Brain pericyte (primary cell): Measurements from ENCODE around the gene ZNF385D.

Experiments
- DNase-seq: peaks from one replicate; pipeline ENCODE4 v3.0.0-alpha.2; 2012; ENCODE audit warnings: low read depth, low spot score

ZNF385D gene

DNA sequence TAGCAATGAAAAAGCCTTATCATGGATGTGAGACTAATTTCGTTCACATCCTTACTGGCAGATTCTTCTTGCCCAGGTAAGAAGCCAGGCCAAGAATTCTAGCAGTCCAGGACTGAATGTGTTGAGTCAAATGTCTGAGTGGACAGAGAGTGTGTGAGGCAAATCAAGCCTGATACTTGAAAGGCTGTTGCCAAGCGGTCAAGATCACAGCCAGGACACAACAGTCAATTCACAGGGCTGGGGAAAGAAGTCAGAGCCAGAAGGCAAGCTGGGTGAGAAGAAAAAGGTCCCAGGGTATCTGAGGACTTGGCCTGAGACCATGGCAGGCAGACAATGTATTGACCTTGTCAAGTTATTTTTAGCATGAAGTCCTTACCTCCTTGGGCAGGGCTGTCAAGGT, 301.3 kb downstream of the ZNF385D start:
- DNase-seq = no peak

DNA sequence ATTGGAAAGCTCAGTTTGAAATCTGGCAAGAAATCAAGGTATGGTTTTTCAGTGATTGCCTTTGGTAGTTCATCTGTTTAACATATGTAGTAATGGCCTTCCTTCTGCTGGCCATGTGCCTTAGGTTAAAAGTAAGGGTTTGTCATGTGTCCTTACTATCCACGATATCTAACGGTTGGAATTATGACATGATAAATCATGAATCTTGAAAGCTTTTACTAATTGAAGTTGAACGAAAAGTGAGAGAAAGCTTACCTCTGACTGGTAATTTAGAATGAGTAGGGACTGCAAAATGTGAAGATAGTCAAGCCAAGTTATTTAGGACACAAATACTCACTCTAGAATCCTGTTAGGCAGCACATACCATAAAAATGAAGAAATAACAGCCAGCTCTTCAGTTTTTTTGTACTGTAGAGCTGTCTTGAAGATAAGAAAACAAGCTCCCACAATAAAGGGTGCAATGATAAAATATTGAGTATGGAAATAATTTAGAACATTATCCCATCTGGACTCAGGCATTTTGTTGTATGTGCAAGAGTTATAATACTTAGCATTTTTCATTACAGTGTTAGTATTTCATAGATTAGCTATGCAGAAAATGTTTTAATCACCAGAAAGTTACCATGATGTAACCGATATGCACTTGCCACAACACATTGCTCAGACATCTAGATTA, 303.4 kb downstream of the ZNF385D start:
- DNase-seq = no peak

DNA sequence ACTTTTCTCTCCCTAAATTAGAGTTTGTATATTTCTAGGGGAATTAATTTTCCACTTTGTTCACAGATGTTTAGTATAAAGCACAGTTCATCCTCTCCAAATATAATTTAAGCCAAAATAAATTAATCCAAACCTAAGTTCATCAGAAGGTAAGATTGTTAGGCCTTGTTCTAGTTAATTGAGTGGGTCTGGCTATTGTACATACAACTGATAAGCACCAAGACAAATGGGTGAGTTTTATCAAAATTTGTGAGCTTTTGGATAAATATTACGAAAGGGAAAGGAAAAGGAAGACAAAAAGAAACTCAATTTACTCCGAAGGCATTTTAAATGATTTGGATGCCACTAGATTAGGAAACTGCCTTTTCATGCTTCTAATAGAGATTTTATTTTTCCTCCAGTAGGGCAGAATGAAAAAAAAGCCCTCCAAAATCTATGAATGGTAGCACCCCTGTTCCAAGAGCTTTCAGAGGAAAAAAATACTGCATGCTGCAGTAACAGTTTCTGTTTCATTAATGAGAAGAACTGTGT, 304.0 kb downstream of the ZNF385D start:
- no peak for DNase-seq

DNA sequence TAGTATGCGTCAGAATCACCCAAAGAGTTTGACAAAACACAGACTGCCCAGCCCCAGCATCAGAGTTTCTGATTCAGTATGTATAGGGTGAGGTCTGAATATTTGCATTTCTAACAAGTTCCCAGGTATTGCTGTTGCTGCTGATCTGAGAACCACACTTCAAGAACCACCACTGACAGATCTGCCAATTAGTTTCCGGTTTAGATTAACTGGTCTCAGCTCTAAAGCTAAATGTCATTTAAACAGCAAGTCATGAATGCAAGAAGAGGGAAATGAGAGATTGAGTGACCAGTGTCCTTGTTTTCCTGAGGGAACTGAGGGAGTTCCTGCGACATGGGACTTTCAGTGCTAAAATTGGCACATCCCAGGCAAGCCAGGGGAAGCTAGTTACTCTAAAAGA, 305.0 kb downstream of the ZNF385D start:
- DNase-seq = no peak

GRCh38 chr3:21441821-21442220, 309.2 kb downstream of the ZNF385D start:
- no peak for DNase-seq

DNA sequence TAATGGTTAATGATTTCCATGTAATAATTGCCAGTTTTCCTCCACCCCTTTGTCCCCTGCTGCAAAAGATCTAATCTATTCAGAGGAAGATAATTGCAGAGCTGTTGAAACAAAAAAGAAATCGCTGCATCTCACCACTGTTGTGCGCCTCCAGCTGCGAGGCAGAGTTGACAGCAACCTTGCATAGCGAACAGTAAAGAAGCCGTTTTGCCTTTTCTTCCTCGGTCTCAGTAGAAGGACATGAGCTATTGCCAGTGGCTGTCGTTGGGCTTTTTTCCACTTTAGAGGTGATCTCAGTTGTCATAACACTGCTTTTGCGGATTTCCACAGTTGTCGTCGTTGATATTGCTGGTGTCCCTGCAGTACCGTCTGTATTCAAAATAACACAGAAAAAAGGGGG, 314.2 kb downstream of the ZNF385D start:
- no peak for DNase-seq

DNA sequence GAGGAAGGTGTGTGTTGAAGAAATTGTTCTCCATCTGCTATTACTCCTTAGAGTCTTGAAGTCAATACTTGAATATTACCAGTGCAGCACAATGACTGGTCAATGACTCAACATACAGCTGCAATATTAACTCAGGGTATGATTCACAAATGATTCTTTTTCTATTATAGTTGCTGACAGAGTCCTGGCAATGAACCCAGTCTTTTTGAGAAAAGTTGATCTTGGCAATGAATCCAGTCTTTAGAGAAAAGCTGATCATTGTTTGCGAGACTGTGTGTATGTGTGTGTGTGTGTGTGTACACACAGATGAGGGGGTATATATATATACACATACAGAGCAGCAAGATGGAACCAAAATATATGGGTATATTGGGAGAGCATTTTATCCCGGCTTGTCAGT, 315.1 kb downstream of the ZNF385D start:
- peak; percentile 87 for DNase-seq

DNA sequence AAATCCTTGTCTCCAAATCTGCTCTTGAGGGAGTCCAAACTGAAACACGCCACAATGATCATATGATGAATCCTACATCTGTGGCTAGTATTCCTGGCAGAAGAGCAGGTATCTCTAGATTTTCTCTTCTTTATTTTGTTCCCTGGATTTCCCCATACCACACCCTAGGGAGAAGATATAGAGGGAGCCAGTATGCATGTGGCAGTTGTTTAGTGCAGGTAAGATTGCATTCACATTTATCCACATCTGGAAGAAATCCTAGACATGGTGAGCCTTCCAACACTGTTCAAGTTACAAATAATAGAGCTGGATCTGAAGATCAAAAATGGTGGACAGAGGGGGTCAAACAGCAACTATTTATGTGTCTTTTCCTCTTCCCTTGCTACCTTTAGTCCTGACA, 316.7 kb downstream of the ZNF385D start:
- no peak for DNase-seq

DNA sequence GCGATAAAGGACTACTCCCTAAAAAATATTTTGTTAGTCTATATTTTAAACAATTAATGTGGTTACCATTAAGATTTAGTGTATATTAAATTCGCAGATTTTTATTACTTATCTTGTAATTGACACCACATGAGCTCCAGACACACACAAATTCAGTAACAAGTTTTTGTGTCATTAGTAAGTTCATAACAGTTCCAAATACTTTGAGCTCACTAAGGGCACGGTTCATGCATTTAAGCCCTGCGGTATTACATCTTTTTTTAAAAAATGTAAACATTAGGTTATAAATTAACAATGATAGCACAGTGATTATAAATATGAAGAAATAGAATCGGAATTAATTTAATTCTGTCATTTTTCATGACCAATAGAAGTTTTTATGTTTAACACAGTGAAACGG, 317.3 kb downstream of the ZNF385D start:
- no peak for DNase-seq

DNA sequence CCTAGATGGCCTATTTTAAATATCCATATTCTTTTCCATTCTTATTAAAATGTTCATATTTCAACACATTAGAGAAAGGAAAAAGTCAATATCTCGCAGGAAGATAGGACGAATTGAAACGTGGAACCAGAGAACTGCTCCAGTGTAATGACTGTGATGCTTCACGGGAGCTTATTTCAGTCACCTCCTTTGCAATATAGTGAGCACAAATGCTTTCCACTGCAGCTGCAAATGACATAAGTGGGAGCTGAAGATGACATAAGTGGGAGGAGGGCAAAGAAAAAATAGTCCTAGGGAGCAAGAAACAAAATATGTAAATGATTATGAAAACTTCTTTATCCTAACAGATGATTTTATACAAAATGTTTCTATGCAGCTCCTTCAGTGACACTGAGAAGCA, 324.1 kb downstream of the ZNF385D start:
- DNase-seq = no peak

DNA sequence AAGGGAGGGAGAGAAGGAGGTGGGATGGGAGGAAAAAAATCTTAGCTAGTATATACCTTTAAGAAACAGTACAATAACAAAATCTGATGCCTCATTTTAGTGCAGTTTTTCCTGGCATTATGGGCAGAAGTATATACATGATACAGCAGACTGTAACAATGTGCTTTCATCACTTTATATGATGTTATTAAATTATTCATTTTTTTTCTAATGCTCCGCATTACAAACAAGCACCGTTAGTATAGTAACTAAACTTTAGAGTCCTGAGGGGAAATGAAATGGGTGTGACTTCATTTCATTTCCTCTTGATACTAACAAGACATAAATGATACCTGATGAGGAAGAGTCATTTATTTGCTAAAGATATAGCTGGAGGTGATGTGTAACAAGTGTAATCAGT, 325.3 kb downstream of the ZNF385D start:
- no peak for DNase-seq

DNA sequence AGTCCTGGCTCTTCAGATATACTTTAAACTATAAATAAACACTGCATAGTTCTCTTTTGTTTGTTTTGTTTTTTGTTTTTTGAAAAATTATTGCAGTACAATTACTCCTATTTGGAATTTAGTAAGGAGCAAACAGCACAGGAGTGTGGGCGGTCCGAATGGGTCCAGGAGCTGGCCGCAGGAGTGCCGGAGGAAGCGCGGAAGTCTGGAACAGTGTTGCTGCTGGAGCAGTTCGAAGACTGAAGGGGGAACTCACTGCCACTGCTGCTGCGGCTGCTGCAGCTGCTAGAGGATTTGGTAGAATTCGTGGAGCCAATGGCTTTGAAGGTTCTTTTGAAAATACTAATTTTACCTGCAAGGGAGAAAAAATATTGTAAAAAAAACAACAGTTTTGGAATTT, 329.9 kb downstream of the ZNF385D start:
- DNase-seq = no peak

- DNase-seq = no peak
Observed at GRCh38 chr3:21417991-21418390, 333.0 kb downstream of the ZNF385D start.

DNA sequence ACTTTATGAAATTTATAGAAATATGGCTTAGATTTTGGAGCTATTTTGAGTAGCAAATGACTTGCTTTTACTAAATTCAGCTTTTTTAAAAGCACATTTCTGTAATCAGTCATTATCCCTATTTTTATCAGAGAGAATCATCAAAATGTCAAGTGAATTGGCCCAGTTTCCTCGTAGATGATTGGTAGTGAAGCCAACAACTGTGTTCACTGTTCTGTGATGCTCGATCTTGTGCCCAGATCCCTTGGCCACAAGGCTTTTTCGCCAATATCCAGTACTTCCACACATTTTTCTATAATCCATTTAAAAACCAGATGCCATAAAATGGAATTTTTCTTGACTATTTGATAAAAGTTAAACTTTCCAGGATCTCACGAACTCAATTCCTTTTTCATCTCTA, 336.5 kb downstream of the ZNF385D start:
- DNase-seq = no peak

GRCh38 chr3:21411058-21411457, 340.0 kb downstream of the ZNF385D start:
- no peak for DNase-seq

DNA sequence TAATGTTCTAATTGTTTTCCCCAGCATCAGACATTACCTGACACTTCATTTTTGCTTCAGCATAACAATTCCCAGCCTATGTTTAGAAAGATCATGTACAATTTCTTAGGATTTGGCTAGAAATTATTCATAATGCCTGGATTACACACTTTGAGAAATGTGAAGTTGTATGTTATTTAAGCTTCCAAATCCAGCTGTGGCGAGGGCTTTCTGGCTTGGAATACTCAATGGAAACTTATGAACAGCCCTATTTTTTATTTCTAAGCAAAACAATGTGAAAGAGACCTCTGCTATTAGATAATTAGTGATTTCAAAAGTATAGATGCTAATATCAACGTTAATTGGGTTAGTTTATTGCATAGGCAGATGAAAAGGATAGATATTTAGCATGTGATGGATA, 341.6 kb downstream of the ZNF385D start:
- DNase-seq = no peak

- no peak for DNase-seq
Observed at GRCh38 chr3:21407743-21408142, 343.3 kb downstream of the ZNF385D start.

- no peak for DNase-seq
Observed at GRCh38 chr3:21405671-21406667, 345.0 kb downstream of the ZNF385D start.

DNA sequence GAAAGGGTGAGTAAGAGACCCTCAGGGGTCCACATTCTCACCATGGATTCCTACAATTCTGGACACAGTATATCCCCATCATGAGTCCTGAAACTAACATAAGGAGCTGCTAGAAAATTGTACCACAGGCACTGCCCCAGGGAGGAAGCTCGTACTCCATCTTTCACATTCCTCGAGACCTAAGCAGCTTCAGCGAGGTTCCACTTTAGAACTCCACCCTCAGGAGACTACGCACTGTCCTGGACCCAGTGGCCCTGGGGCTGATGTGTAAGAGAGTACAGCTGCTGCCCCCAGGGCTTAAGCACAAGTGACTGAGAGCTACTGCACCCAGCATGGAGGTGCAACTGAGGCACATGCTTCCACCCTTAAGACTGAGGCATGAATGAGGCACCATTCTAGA, 352.5 kb downstream of the ZNF385D start:
- no peak for DNase-seq

GRCh38 chr3:21393683-21394311, 357.2 kb downstream of the ZNF385D start:
- no peak for DNase-seq

GRCh38 chr3:21392526-21392925, 358.5 kb downstream of the ZNF385D start:
- DNase-seq = no peak

- DNase-seq = no peak
Observed at GRCh38 chr3:21390856-21391255, 360.2 kb downstream of the ZNF385D start.
